K562 (cell line): ENCODE results near the gene VPS45. TPM values are rescaled to one million over a fixed set of nuclear protein-coding genes. Genes with fewer than 3 reads are reported as not detected.

ENCODE experiments used
- BMI1 ChIP-seq: fragments of 150-350 bp; IDR thresholded peaks from 2 replicates; pipeline ENCODE4 v1.6.1; 2014; ENCODE audit warnings: low read length
- C11orf30 ChIP-seq: fragments of 450-650 bp; IDR thresholded peaks from 2 replicates; pipeline ENCODE4 v1.6.1; 2016; ENCODE audit warnings: low read depth, mild to moderate bottlenecking
- CBFA2T2 ChIP-seq: fragments of 450-650 bp; conservative IDR thresholded peaks from 2 replicates; pipeline ENCODE4 v1.6.1; 2017; ENCODE audit warnings: mild to moderate bottlenecking
- CBFB ChIP-seq: sonication (generic); formaldehyde crosslinking; IDR thresholded peaks from 2 replicates; pipeline ENCODE4 v1.4.0; 2020; ENCODE audit warnings: mild to moderate bottlenecking, missing genetic modification reagents
- CGGBP1 ChIP-seq: fragments of 250-450 bp; sonication (Bioruptor Pico); IDR thresholded peaks from 2 replicates; pipeline ENCODE4 v1.9.0; 2021; ENCODE audit warnings: mild to moderate bottlenecking
- HDAC6 ChIP-seq: IDR thresholded peaks from 2 replicates; pipeline ENCODE4 v1.6.1; 2012; ENCODE audit warnings: low read depth, mild to moderate bottlenecking, control low read depth, inconsistent platforms, low read length, moderate library complexity
- HNRNPK ChIP-seq: fragments of 200-400 bp; formaldehyde crosslinking; IDR thresholded peaks from one replicate; pipeline ENCODE4 v1.6.1; 2018; ENCODE audit warnings: mild to moderate bottlenecking, low read depth, low read length; ENCODE audit not compliant: poor library complexity, severe bottlenecking
- KDM5B ChIP-seq: fragments of 200-600 bp; sonication (generic); IDR thresholded peaks from 2 replicates; pipeline ENCODE4 v1.6.1; 2012; ENCODE audit warnings: low read depth, mild to moderate bottlenecking, moderate library complexity, low read length, control low read depth, inconsistent platforms; ENCODE audit not compliant: insufficient replicate concordance
- MEF2A ChIP-seq: IDR thresholded peaks from 2 replicates; pipeline ENCODE4 v1.6.1; 2011; ENCODE audit warnings: low read depth, mild to moderate bottlenecking, low read length, moderate library complexity; ENCODE audit not compliant: control insufficient read depth
- PATZ1 ChIP-seq: fragments of 250-450 bp; sonication (Bioruptor Pico); IDR thresholded peaks from 2 replicates; pipeline ENCODE4 v1.5.0; 2020; ENCODE audit warnings: mild to moderate bottlenecking, borderline replicate concordance
- PHF20 ChIP-seq: fragments of 450-650 bp; IDR thresholded peaks from 2 replicates; pipeline ENCODE4 v1.6.1; 2018; ENCODE audit not compliant: partially characterized antibody
- PHF8 ChIP-seq: fragments of 200-600 bp; sonication (generic); IDR thresholded peaks from 2 replicates; pipeline ENCODE4 v1.6.1; 2012; ENCODE audit warnings: mixed run types, mild to moderate bottlenecking, inconsistent platforms, low read length, moderate library complexity, borderline replicate concordance
- POLR2H ChIP-seq: IDR thresholded peaks from 2 replicates; pipeline ENCODE4 v1.6.1; 2016; ENCODE audit warnings: missing genetic modification characterization, low read depth, mild to moderate bottlenecking, control low read depth, missing compliant biosample characterization, moderate library complexity
- RBM14 ChIP-seq: fragments of 200-400 bp; formaldehyde crosslinking; IDR thresholded peaks from 2 replicates; pipeline ENCODE4 v1.6.1; 2018; ENCODE audit warnings: low read depth, mild to moderate bottlenecking, low read length, moderate library complexity, borderline replicate concordance; ENCODE audit not compliant: insufficient read depth
- RBM15 ChIP-seq: fragments of 200-400 bp; formaldehyde crosslinking; IDR thresholded peaks from 2 replicates; pipeline ENCODE4 v1.6.1; 2018; ENCODE audit warnings: mild to moderate bottlenecking, low read length, moderate library complexity; ENCODE audit not compliant: insufficient read depth
- RBM34 ChIP-seq: fragments of 200-400 bp; formaldehyde crosslinking; IDR thresholded peaks from 2 replicates; pipeline ENCODE4 v1.6.1; 2018; ENCODE audit warnings: low read length, borderline replicate concordance; ENCODE audit not compliant: insufficient read depth
- RHOXF2B ChIP-seq: fragments of 250-450 bp; sonication (Bioruptor Pico); conservative IDR thresholded peaks from 2 replicates; pipeline ENCODE4 v1.5.1; 2021
- RNF2 ChIP-seq: sonication (generic); IDR thresholded peaks from 2 replicates; pipeline ENCODE4 v1.6.1; 2016
- SPI1 ChIP-seq: IDR thresholded peaks from 2 replicates; pipeline ENCODE4 v1.6.1; 2011; ENCODE audit warnings: low read depth, low read length, control low read depth, borderline replicate concordance
- WHSC1 ChIP-seq: IDR thresholded peaks from one replicate; pipeline ENCODE4 v1.6.1; 2012; ENCODE audit warnings: low read length, control low read depth, inconsistent platforms
- ZC3H11A ChIP-seq: IDR thresholded peaks from 2 replicates; pipeline ENCODE4 v1.6.1; 2012; ENCODE audit warnings: low read depth, low read length, improper control_type of control experiment
- polyA plus RNA-seq, 8 experiments: library from polyadenylated mRNA; depleted of rRNA in 4 of 8; stranded (reverse) in 5 of 8; unstranded in 3 of 8; fragments of >200 nt; fragmentation: Nextera tagmentation in 2 of 8; fragmentation: Illumina TruSeq in 1 of 8; extraction: Ambion mirVana in 2 of 8; extraction: Trizol in 1 of 8; gene quantifications; 2 replicates each; pipeline versions ENCODE4 v1.2.1 to v1.2.3, GENCODE V29; 2011 to 2014; ENCODE audit warnings: inconsistent platforms in 1 of 8, missing spikeins in 1 of 8
- total RNA-seq, 7 experiments: library from RNA; depleted of rRNA in 6 of 7; stranded (reverse); fragments of >200 nt in 6 of 7; fragmentation: Illumina TruSeq in 2 of 7; extraction: Trizol in 2 of 7; gene quantifications; 2 replicates each; pipeline versions ENCODE4 v1.2.1 to v1.2.3, GENCODE V29; 2011 to 2021; ENCODE audit warnings: low replicate concordance in 1 of 7
- TF ChIP-seq, protein P1 (sequence below), 2 experiments: IDR thresholded peaks in 1 of 2; conservative IDR thresholded peaks in 1 of 2; 2 replicates each; pipeline ENCODE4 v1.6.1; 2016; ENCODE audit warnings: low read depth in 2 of 2, mild to moderate bottlenecking in 1 of 2, missing compliant biosample characterization in 1 of 2, missing genetic modification characterization in 1 of 2, moderate library complexity in 1 of 2

Gene VPS45
- total and polyA plus RNA-seq, 9 of the 15 experiments (the other 6 are each of a cell fraction or from before 2014, with no cell fraction given) = 17.9 to 48.2 (median 34.4) TPM

- 0 out of 2 replicates have a peak, but pooled peaks have one; percentile 38 for TF ChIP-seq RNF2
- peak; percentile 86 for TF ChIP-seq C11orf30
- TF ChIP-seq RHOXF2B (CRISPR knock-in tag) = no peak
- peak; percentile 83 for TF ChIP-seq KDM5B
- TF ChIP-seq MEF2A = no peak
- TF ChIP-seq PATZ1 (CRISPR knock-in tag) = no peak
- no peak for TF ChIP-seq WHSC1
- peak; percentile 88 for TF ChIP-seq PHF8
- peak; percentile 82; the same call in 1 of the 2 replicates for TF ChIP-seq ZC3H11A
- TF ChIP-seq CBFB = peak; percentile 74; the same call in 1 of the 2 replicates
- no peak for TF ChIP-seq RBM34
- TF ChIP-seq SPI1 = peak; percentile 41; the same call in 1 of the 2 replicates
- TF ChIP-seq RBM14 = no peak
- no peak for TF ChIP-seq POLR2H (tag)
- no peak for TF ChIP-seq HDAC6
- TF ChIP-seq HNRNPK = no peak
- TF ChIP-seq CBFA2T2 = no peak
- TF ChIP-seq PHF20 = peak; percentile 89
- no peak for TF ChIP-seq RBM15
- no peak for TF ChIP-seq BMI1
- TF ChIP-seq CGGBP1 (CRISPR knock-in tag) = no peak
- TF ChIP-seq, protein P1, sequence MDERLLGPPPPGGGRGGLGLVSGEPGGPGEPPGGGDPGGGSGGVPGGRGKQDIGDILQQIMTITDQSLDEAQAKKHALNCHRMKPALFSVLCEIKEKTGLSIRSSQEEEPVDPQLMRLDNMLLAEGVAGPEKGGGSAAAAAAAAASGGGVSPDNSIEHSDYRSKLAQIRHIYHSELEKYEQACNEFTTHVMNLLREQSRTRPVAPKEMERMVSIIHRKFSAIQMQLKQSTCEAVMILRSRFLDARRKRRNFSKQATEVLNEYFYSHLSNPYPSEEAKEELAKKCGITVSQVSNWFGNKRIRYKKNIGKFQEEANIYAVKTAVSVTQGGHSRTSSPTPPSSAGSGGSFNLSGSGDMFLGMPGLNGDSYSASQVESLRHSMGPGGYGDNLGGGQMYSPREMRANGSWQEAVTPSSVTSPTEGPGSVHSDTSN (CRISPR knock-in tag; IDR thresholded peaks at IDR 0.05; ENCODE audit: low read depth) = no peak
- TF ChIP-seq, protein P1 (tag; conservative IDR thresholded peaks at IDR 0.05; ENCODE audit: low read depth) = peak; percentile 44; the same call in 1 of the 2 replicates
Observed at GRCh38 chr1:150067184-150068108, at the start of gene VPS45 (continued).
